Measurements from ENCODE around the gene TMEM114.

Gene TMEM114

DNA sequence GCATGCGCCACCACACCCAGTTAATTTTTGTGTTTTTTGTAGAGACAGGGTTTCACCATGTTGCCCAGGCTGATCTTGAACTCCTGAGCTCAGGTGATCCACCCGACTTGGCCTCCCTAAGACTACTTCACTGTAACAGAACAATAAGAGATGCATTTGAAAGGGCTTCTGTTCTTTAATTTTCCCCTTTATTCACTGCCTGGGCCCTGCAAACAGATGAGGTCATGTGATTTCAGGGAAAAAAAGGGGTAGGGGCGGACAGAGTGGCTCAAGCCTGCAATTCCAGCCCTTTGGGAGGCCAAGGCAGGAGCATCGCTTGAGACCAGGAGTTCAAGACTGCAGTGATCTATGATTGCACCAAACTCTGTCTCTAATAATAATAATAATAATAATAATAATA is 36.3 kb downstream of the TMEM114 start:
- no peak overlapping the region for H3K9ac ChIP-seq (ENCODE audit: low read depth, low read length)
- no peak overlapping the region for H3K27ac ChIP-seq (ENCODE audit: low read length)
- H3K9me3 ChIP-seq (ENCODE audit: insufficient read depth, low read depth, low read length): no peaks in the 10 kb centered on the region
- peaks cover 4% of the 10 kb centered on the region; the same call in 1 of the 2 replicates for H3K4me1 ChIP-seq (ENCODE audit: insufficient read depth, low read length)
- H3K27me3 ChIP-seq (ENCODE audit: insufficient read depth, low read length): peaks cover 16% of the 10 kb centered on the region; the same call in 1 of the 2 replicates
- H3K36me3 ChIP-seq (ENCODE audit: insufficient read depth, low read depth, low read length): no peaks in the 10 kb centered on the region
- no peak overlapping the region for H3K4me3 ChIP-seq (ENCODE audit: low read length)

DNA sequence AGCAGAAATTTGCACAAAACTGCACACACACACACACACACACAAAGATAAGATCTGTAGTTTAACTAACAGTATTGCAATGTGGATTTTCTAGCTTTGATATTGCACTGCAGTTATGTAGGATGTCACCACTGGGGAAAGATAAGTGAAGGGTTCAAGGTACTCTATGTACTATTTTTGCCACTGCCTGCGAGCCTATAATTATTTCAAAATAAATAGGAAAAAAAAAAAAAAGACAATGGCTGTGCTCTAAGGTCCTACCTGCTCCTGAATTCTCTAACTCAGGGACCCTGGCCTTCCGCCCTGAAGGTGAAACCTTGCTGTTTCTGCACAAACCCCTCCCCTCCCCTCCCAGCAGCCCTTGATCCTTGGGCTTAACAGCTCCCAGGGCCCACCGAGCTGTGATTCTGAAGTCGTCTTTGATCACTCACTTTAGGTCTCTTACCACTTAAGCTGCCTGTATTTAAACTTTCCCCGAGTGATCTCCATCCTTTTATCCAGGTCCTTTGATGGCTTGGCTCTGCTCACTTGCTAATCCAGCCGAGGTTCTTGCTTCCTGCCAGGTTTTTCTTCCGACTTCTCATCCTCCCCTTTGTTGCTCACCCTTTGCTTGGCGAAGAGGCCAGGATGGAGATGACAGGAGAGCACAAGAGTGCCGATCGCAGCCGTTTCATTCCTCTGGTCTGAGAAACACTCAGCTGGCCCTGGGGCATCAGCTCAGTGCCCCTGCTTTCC is 37.7 kb downstream of the TMEM114 start:
- Histone ChIP-seq H3K27ac (ENCODE audit: low read length) (no peak overlapping the region), H3K4me1 (ENCODE audit: insufficient read depth, low read length) (peaks cover 4% of the 10 kb centered on the region; the same call in 1 of the 2 replicates), H3K9ac (ENCODE audit: low read depth, low read length) (no peak overlapping the region), H3K27me3 (ENCODE audit: insufficient read depth, low read length) (peaks cover 16% of the 10 kb centered on the region; the same call in 1 of the 2 replicates), H3K4me3 (ENCODE audit: low read length) (no peak overlapping the region), H3K9me3 (ENCODE audit: insufficient read depth, low read depth, low read length) (no peaks in the 10 kb centered on the region), H3K36me3 (ENCODE audit: insufficient read depth, low read depth, low read length) (no peaks in the 10 kb centered on the region)

- Histone ChIP-seq H3K36me3 (ENCODE audit: insufficient read depth, low read depth, low read length) (no peaks in the 10 kb centered on the region), H3K27me3 (ENCODE audit: insufficient read depth, low read length) (peaks cover 16% of the 10 kb centered on the region; the same call in 1 of the 2 replicates), H3K4me1 (ENCODE audit: insufficient read depth, low read length) (peaks cover 4% of the 10 kb centered on the region; the same call in 1 of the 2 replicates), H3K9me3 (ENCODE audit: insufficient read depth, low read depth, low read length) (no peaks in the 10 kb centered on the region), H3K4me3 (ENCODE audit: low read length) (no peak overlapping the region), H3K9ac (ENCODE audit: low read depth, low read length) (no peak overlapping the region), H3K27ac (ENCODE audit: low read length) (no peak overlapping the region)
Observed at GRCh38 chr16:8551388-8552332, 38.7 kb downstream of the TMEM114 start.

DNA sequence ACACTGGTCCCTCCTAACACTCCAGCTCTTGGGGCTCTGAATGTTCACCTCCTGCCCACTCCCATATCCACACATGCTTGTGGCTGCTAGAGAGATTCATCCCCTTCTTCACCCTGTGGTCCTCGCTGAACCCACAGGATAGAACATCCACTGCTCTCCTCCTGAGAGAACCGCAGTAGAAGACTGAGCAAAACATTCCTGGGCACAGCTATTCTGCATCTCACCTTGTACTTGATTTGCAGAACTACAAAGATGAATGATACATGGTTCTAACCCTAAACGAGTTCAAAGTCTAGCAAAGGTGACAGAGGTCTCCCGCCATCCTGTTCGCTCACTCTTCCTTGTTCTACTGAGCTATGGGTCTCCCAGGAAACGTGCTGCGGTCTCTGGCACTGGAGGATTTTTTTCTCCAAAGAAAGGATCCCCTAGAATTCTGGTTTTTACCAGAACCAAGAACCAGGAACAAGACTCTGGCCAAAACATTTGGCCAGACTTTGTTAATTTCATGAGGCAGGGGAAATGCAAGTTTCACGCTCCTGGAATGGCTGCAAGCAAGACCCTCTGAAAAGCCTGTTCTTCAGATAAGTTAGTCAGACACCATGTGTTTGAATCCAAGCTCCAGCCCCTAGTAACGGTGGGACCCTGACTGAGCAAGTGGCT is 39.5 kb downstream of the TMEM114 start:
- Histone ChIP-seq H3K4me1 (ENCODE audit: insufficient read depth, low read length) (peaks cover 4% of the 10 kb centered on the region; the same call in 1 of the 2 replicates), H3K36me3 (ENCODE audit: insufficient read depth, low read depth, low read length) (no peaks in the 10 kb centered on the region), H3K27me3 (ENCODE audit: insufficient read depth, low read length) (peaks cover 12% of the 10 kb centered on the region; the same call in 1 of the 2 replicates), H3K4me3 (ENCODE audit: low read length) (no peak overlapping the region), H3K9me3 (ENCODE audit: insufficient read depth, low read depth, low read length) (no peaks in the 10 kb centered on the region), H3K27ac (ENCODE audit: low read length) (no peak overlapping the region), H3K9ac (ENCODE audit: low read depth, low read length) (no peak overlapping the region)

DNA sequence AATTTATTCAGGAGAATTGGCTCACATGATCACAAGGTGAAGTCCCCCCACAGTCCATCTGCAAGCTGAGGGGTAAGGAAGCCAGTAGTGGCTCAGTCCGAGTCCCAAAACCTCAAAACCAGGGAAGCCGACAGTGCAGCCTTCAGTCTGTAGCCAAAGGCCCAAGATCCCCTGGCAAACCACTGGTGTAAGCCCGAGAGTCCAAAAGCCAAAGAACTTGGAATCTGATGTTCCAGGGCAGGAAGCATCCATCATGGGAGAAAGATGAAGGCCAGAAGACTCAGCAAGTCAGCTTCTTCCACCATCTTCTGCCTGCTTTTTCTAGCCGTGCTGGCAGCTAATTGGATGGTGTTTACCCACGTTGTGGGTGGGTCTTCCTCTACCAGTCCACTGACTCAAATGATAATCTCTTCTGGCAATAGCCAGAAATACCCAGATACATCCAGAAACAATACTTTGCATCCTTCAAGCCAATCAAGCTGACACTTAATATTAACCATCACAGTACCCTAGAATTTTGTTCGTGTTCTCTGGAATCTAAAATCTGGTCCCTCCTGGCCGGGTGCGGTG is 40.4 kb downstream of the TMEM114 start:
- Histone ChIP-seq H3K9ac (ENCODE audit: low read depth, low read length) (no peak overlapping the region), H3K27me3 (ENCODE audit: insufficient read depth, low read length) (peaks cover 3% of the 10 kb centered on the region; the same call in 1 of the 2 replicates), H3K4me1 (ENCODE audit: insufficient read depth, low read length) (peaks cover 4% of the 10 kb centered on the region; the same call in 1 of the 2 replicates), H3K4me3 (ENCODE audit: low read length) (no peak overlapping the region), H3K27ac (ENCODE audit: low read length) (no peak overlapping the region), H3K9me3 (ENCODE audit: insufficient read depth, low read depth, low read length) (no peaks in the 10 kb centered on the region), H3K36me3 (ENCODE audit: insufficient read depth, low read depth, low read length) (no peaks in the 10 kb centered on the region)

GRCh38 chr16:8548166-8548565 is 42.1 kb downstream of the TMEM114 start:
- H3K27me3 ChIP-seq (ENCODE audit: insufficient read depth, low read length): no peaks in the 10 kb centered on the region
- peaks cover 4% of the 10 kb centered on the region; the same call in 1 of the 2 replicates for H3K4me1 ChIP-seq (ENCODE audit: insufficient read depth, low read length)
- H3K9me3 ChIP-seq (ENCODE audit: insufficient read depth, low read depth, low read length): no peaks in the 10 kb centered on the region
- H3K4me3 ChIP-seq (ENCODE audit: low read length): no peak overlapping the region
- H3K9ac ChIP-seq (ENCODE audit: low read depth, low read length): no peak overlapping the region
- H3K27ac ChIP-seq (ENCODE audit: low read length): no peak overlapping the region
- H3K36me3 ChIP-seq (ENCODE audit: insufficient read depth, low read depth, low read length): no peaks in the 10 kb centered on the region

- no peaks in the 10 kb centered on the region for H3K36me3 ChIP-seq (ENCODE audit: insufficient read depth, low read depth, low read length)
- no peak overlapping the region for H3K4me3 ChIP-seq (ENCODE audit: low read length)
- H3K9me3 ChIP-seq (ENCODE audit: insufficient read depth, low read depth, low read length): no peaks in the 10 kb centered on the region
- H3K27ac ChIP-seq (ENCODE audit: low read length): no peak overlapping the region
- 0 out of 2 replicates have a peak, but pooled peaks cover under 1% of the 10 kb centered on the region for H3K4me1 ChIP-seq (ENCODE audit: insufficient read depth, low read length)
- H3K27me3 ChIP-seq (ENCODE audit: insufficient read depth, low read length): no peaks in the 10 kb centered on the region
- no peak overlapping the region for H3K9ac ChIP-seq (ENCODE audit: low read depth, low read length)
Observed at GRCh38 chr16:8547762-8548161, 42.5 kb downstream of the TMEM114 start.

DNA sequence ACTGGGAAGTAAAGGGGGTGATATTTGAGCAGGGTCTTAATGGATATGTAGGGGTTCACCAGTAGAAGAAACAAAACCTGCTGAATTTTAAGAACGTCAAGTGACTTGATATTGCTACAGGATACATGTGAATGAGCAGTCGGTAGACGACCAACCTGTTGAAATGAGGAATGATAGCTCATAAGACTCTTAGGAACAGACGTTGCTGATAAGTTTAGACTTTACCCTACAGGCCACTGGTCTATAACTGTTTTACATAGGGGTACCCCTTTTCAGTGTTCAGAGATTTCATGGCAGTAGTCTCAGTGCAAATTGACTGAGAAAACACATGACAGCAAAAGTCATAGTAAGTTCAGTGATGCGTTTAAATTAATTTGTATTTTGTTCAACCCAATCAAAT is 45.9 kb downstream of the TMEM114 start:
- no peaks in the 10 kb centered on the region; the same call in 1 of the 2 replicates for H3K27me3 ChIP-seq (ENCODE audit: insufficient read depth, low read length)
- no peak overlapping the region for H3K27ac ChIP-seq (ENCODE audit: low read length)
- no peaks in the 10 kb centered on the region for H3K36me3 ChIP-seq (ENCODE audit: insufficient read depth, low read depth, low read length)
- H3K4me3 ChIP-seq (ENCODE audit: low read length): no peak overlapping the region
- H3K4me1 ChIP-seq (ENCODE audit: insufficient read depth, low read length): no peaks in the 10 kb centered on the region
- H3K9me3 ChIP-seq (ENCODE audit: insufficient read depth, low read depth, low read length): no peaks in the 10 kb centered on the region
- no peak overlapping the region for H3K9ac ChIP-seq (ENCODE audit: low read depth, low read length)

GRCh38 chr16:8543258-8543657 is 47.1 kb downstream of the TMEM114 start:
- Histone ChIP-seq H3K9me3 (ENCODE audit: insufficient read depth, low read depth, low read length) (no peaks in the 10 kb centered on the region), H3K4me1 (ENCODE audit: insufficient read depth, low read length) (no peaks in the 10 kb centered on the region), H3K9ac (ENCODE audit: low read depth, low read length) (no peak overlapping the region), H3K36me3 (ENCODE audit: insufficient read depth, low read depth, low read length) (no peaks in the 10 kb centered on the region), H3K27ac (ENCODE audit: low read length) (no peak overlapping the region), H3K27me3 (ENCODE audit: insufficient read depth, low read length) (no peaks in the 10 kb centered on the region; the same call in 1 of the 2 replicates), H3K4me3 (ENCODE audit: low read length) (no peak overlapping the region)

DNA sequence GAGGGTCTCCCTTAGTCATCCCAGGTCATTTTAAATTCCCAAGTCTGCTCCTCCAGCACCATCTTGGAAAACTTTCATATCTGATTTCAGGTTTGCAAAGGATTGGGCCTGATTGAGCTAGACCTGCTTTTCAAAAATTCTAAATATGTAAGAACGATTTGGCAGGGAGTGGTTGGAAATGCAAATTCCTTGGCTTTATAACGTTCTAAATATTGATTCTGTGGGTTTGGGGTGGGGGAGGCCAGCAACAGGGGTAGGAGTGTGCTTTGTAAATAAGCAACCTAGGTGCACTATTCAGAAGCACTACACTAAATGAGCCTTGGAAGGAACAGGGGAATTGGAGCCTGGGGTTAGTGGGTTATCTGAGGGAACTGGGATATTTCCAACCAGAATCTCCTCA is 47.9 kb downstream of the TMEM114 start:
- H3K9ac ChIP-seq (ENCODE audit: low read depth, low read length): no peak overlapping the region
- no peak overlapping the region for H3K4me3 ChIP-seq (ENCODE audit: low read length)
- H3K27me3 ChIP-seq (ENCODE audit: insufficient read depth, low read length): no peaks in the 10 kb centered on the region; the same call in 1 of the 2 replicates
- H3K27ac ChIP-seq (ENCODE audit: low read length): no peak overlapping the region
- H3K9me3 ChIP-seq (ENCODE audit: insufficient read depth, low read depth, low read length): no peaks in the 10 kb centered on the region
- no peaks in the 10 kb centered on the region for H3K4me1 ChIP-seq (ENCODE audit: insufficient read depth, low read length)
- no peaks in the 10 kb centered on the region for H3K36me3 ChIP-seq (ENCODE audit: insufficient read depth, low read depth, low read length)

DNA sequence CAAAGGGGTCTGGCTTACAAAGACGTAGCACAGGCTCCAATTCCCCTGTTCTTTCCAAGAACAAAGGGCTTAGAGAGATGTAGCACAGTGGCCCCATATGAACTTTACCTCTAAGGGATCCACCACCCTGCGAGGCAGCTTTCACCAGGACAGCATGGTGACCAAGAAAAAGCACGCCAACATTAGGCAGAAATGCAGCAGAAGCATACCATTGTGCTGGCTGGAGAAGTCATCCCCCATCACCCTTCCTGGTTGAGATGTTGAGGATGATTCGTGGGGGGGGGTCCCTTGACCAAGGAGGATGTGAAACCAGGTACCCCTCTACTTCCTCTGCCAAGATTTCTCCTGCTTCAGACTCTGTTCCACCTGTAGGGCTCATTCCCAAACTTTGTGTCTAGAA is 48.4 kb downstream of the TMEM114 start:
- Histone ChIP-seq H3K9ac (ENCODE audit: low read depth, low read length) (no peak overlapping the region), H3K4me1 (ENCODE audit: insufficient read depth, low read length) (no peaks in the 10 kb centered on the region), H3K27me3 (ENCODE audit: insufficient read depth, low read length) (no peaks in the 10 kb centered on the region; the same call in 1 of the 2 replicates), H3K27ac (ENCODE audit: low read length) (no peak overlapping the region), H3K9me3 (ENCODE audit: insufficient read depth, low read depth, low read length) (no peaks in the 10 kb centered on the region), H3K36me3 (ENCODE audit: insufficient read depth, low read depth, low read length) (no peaks in the 10 kb centered on the region), H3K4me3 (ENCODE audit: low read length) (no peak overlapping the region)
